CD4-positive, CD25-positive, alpha-beta regulatory T cell (primary cell): ENCODE data around the gene UBE2O. TPM values are rescaled to one million over a fixed set of nuclear protein-coding genes. Genes with fewer than 3 reads are reported as not detected.

ENCODE experiments used
- ATAC-seq, 2 donors: fragments of 150-1000 bp; cut with Tn5 transposase; one replicate each; pipeline ENCODE4 v1.10.0; 2021; ENCODE audit warnings: low read depth in 2 of 2, moderate number of reproducible peaks in 2 of 2, moderate library complexity in 1 of 2
- DNase-seq, 3 donors: peaks; one replicate each; pipeline versions ENCODE4 v3.0.0 to v3.0.0-alpha.2; 2012 to 2022; ENCODE audit warnings: mixed read lengths in 1 of 3
- H3K27ac ChIP-seq: one replicate; pipeline ENCODE4 v1.7.0; 2013; ENCODE audit warnings: mild to moderate bottlenecking, low read length; ENCODE audit not compliant: insufficient read depth, poor library complexity, severe bottlenecking
- H3K27me3 ChIP-seq: one replicate; pipeline ENCODE4 v1.7.0; 2013; ENCODE audit warnings: low read length; ENCODE audit not compliant: control insufficient read depth, insufficient read depth
- H3K36me3 ChIP-seq: one replicate; pipeline ENCODE4 v1.7.0; 2013; ENCODE audit warnings: mild to moderate bottlenecking, low read length, moderate library complexity; ENCODE audit not compliant: control insufficient read depth, insufficient read depth
- H3K4me1 ChIP-seq: 2 replicates; pipeline ENCODE4 v1.7.0; 2013; ENCODE audit warnings: mild to moderate bottlenecking, low read length; ENCODE audit not compliant: insufficient read depth, control insufficient read depth, poor library complexity, severe bottlenecking
- H3K4me3 ChIP-seq: one replicate; pipeline ENCODE4 v1.7.0; 2013; ENCODE audit warnings: low read depth, mild to moderate bottlenecking, low read length, moderate library complexity
- H3K9me3 ChIP-seq, 2 experiments: 1 replicate in 1 of 2; 2 replicates in 1 of 2; pipeline ENCODE4 v1.7.0; 2013; ENCODE audit warnings: low read length in 2 of 2, mild to moderate bottlenecking in 1 of 2, moderate library complexity in 1 of 2; ENCODE audit not compliant: control insufficient read depth in 2 of 2
- H3K27ac Mint-ChIP-seq, 3 donors: one replicate each; pipeline ENCODE4 v1.8.0; 2020 to 2022; ENCODE audit warnings: mild to moderate bottlenecking in 3 of 3, mixed read lengths in 3 of 3, moderate library complexity in 2 of 3
- H3K27me3 Mint-ChIP-seq: one replicate; pipeline ENCODE4 v1.8.0; 2022; ENCODE audit warnings: mild to moderate bottlenecking, mixed read lengths
- H3K36me3 Mint-ChIP-seq: one replicate; pipeline ENCODE4 v1.8.0; 2020; ENCODE audit warnings: mixed read lengths
- H3K4me1 Mint-ChIP-seq, 4 donors: one replicate each; pipeline ENCODE4 v1.8.0; 2020 to 2022; ENCODE audit warnings: mixed read lengths in 4 of 4, mild to moderate bottlenecking in 1 of 4
- H3K4me3 Mint-ChIP-seq, 4 donors: one replicate each; pipeline ENCODE4 v1.8.0; 2020 to 2022; ENCODE audit warnings: mild to moderate bottlenecking in 4 of 4, mixed read lengths in 4 of 4, moderate library complexity in 3 of 4
- H3K9me3 Mint-ChIP-seq, 7 donors: one replicate each; pipeline ENCODE4 v1.8.0; 2020 to 2022; ENCODE audit warnings: mixed read lengths in 7 of 7, mild to moderate bottlenecking in 3 of 7, moderate library complexity in 2 of 7
- polyA plus RNA-seq, 4 donors: library from polyadenylated mRNA; unstranded; fragments of 300-500 nt; fragmentation: Illumina TruSeq; gene quantifications; one replicate each; pipeline ENCODE4 v1.2.3, GENCODE V29; 2021
- total RNA-seq: library from RNA; stranded (reverse); gene quantifications from one replicate; pipeline ENCODE4 v1.2.3, GENCODE V29; 2022

The UBE2O gene
- total and polyA plus RNA-seq, 5 donors from 2014 or later, result 3.1 to 34.3 (median 6.6) TPM

- no peak overlapping the region for H3K27ac ChIP-seq
- DNase-seq, result no peak
- ATAC-seq, result no peak
- Mint-ChIP-seq H3K27me3 (peaks cover 4% of the 10 kb centered on the region), H3K4me1 (peaks cover 0 to 5% (median 1%) of the 10 kb centered on the region in 4 donors), H3K27ac (no peak overlapping the region), H3K9me3 (no peaks in the 10 kb centered on the region), H3K36me3 (peaks cover 3% of the 10 kb centered on the region), H3K4me3 (no peak overlapping the region)
- no peaks in the 10 kb centered on the region for H3K27me3 ChIP-seq
- peaks cover 4% of the 10 kb centered on the region for H3K36me3 ChIP-seq
- H3K4me3 ChIP-seq, result no peak overlapping the region
- H3K4me1 ChIP-seq, result no peaks in the 10 kb centered on the region
- H3K9me3 ChIP-seq, result no peaks in the 10 kb centered on the region
These were observed 15.1 kb upstream of the UBE2O start for GRCh38 chr17:76467809-76468633.

GRCh38 chr17:76467366-76467765, 14.4 kb upstream of the UBE2O start, which contains the start of gene AANAT:
TSS of gene AANAT (plus strand) at chr17:76467603. CDS start at chr17:76468747, 1,144 bp downstream.
- Histone ChIP-seq H3K4me1 (no peaks in the 10 kb centered on the region), H3K36me3 (peaks cover 3% of the 10 kb centered on the region), H3K27ac (no peak within 1 kb of the TSS), H3K27me3 (no peaks in the 10 kb centered on the region), H3K9me3 (no peaks in the 10 kb centered on the region), H3K4me3 (no peak within 1 kb of the TSS)
- H3K4me3 Mint-ChIP-seq, result no peak within 1 kb of the TSS
- H3K27ac Mint-ChIP-seq, result no peak within 1 kb of the TSS
- H3K9me3 Mint-ChIP-seq, result no peaks in the 10 kb centered on the region
- H3K4me1 Mint-ChIP-seq, result peaks cover 0 to 5% (median 1%) of the 10 kb centered on the region in 4 donors
- H3K27me3 Mint-ChIP-seq, result peaks cover 4% of the 10 kb centered on the region
- DNase-seq (no peak), ATAC-seq (no peak)
- H3K36me3 Mint-ChIP-seq, result peaks cover 3% of the 10 kb centered on the region

GRCh38 chr17:76466775-76467130, 13.8 kb upstream of the UBE2O start:
- no peak overlapping the region for H3K27ac Mint-ChIP-seq
- no peak overlapping the region for H3K4me3 ChIP-seq
- peaks cover 3% of the 10 kb centered on the region for H3K36me3 Mint-ChIP-seq
- ATAC-seq, result no peak
- no peaks in the 10 kb centered on the region for H3K4me1 ChIP-seq
- H3K27ac ChIP-seq, result no peak overlapping the region
- no peaks in the 10 kb centered on the region for H3K9me3 ChIP-seq
- peaks cover 4% of the 10 kb centered on the region for H3K27me3 Mint-ChIP-seq
- H3K4me3 Mint-ChIP-seq, result no peak overlapping the region
- DNase-seq, result no peak
- H3K27me3 ChIP-seq, result no peaks in the 10 kb centered on the region
- no peaks in the 10 kb centered on the region for H3K9me3 Mint-ChIP-seq
- no peaks in the 10 kb centered on the region for H3K36me3 ChIP-seq
- H3K4me1 Mint-ChIP-seq, result peaks cover 0 to 5% (median 1%) of the 10 kb centered on the region in 4 donors

GRCh38 chr17:76462556-76463290, 9.8 kb upstream of the UBE2O start:
- DNase-seq, result no peak
- no peak overlapping the region for H3K4me3 Mint-ChIP-seq
- H3K27me3 Mint-ChIP-seq, result peaks cover 9% of the 10 kb centered on the region
- H3K4me1 Mint-ChIP-seq, result peaks cover 0 to 5% (median 1%) of the 10 kb centered on the region in 4 donors
- Histone ChIP-seq H3K4me3 (no peak overlapping the region), H3K9me3 (no peaks in the 10 kb centered on the region), H3K4me1 (no peaks in the 10 kb centered on the region), H3K27ac (no peak overlapping the region), H3K27me3 (no peaks in the 10 kb centered on the region), H3K36me3 (no peaks in the 10 kb centered on the region)
- no peak overlapping the region for H3K27ac Mint-ChIP-seq
- H3K9me3 Mint-ChIP-seq, result no peaks in the 10 kb centered on the region
- no peak for ATAC-seq
- H3K36me3 Mint-ChIP-seq, result no peaks in the 10 kb centered on the region

- no peaks in the 10 kb centered on the region for H3K4me1 ChIP-seq
- H3K9me3 ChIP-seq, result no peaks in the 10 kb centered on the region
- no peak overlapping the region for H3K27ac ChIP-seq
- H3K4me3 ChIP-seq, result no peak overlapping the region
- H3K9me3 Mint-ChIP-seq, result peaks cover 0 to 2% (median 0%) of the 10 kb centered on the region in 7 donors
- peak overlapping the region in 1 of 3 donors; percentile 63 for H3K27ac Mint-ChIP-seq
- no peak overlapping the region for H3K4me3 Mint-ChIP-seq
- H3K27me3 Mint-ChIP-seq, result peaks cover 15% of the 10 kb centered on the region
- no peaks in the 10 kb centered on the region for H3K27me3 ChIP-seq
- no peaks in the 10 kb centered on the region for H3K36me3 Mint-ChIP-seq
- no peak for DNase-seq
- H3K36me3 ChIP-seq, result no peaks in the 10 kb centered on the region
- peaks cover 0 to 5% (median 1%) of the 10 kb centered on the region in 4 donors for H3K4me1 Mint-ChIP-seq
- ATAC-seq, result no peak
These were observed 9.0 kb upstream of the UBE2O start for GRCh38 chr17:76461765-76462555.

GRCh38 chr17:76459674-76460073, 6.7 kb upstream of the UBE2O start:
- Histone ChIP-seq H3K4me1 (no peaks in the 10 kb centered on the region), H3K4me3 (no peak overlapping the region), H3K27ac (no peak overlapping the region), H3K27me3 (no peaks in the 10 kb centered on the region), H3K36me3 (no peaks in the 10 kb centered on the region), H3K9me3 (no peaks in the 10 kb centered on the region)
- peaks cover 0 to 2% (median 0%) of the 10 kb centered on the region in 7 donors for H3K9me3 Mint-ChIP-seq
- ATAC-seq, result no peak
- no peak overlapping the region for H3K27ac Mint-ChIP-seq
- peaks cover 21% of the 10 kb centered on the region for H3K27me3 Mint-ChIP-seq
- DNase-seq, result no peak
- H3K4me3 Mint-ChIP-seq, result no peak overlapping the region
- no peaks in the 10 kb centered on the region for H3K36me3 Mint-ChIP-seq
- H3K4me1 Mint-ChIP-seq, result peaks cover 0 to 6% (median 0%) of the 10 kb centered on the region in 4 donors

GRCh38 chr17:76458580-76459490, 5.9 kb upstream of the UBE2O start:
- Mint-ChIP-seq H3K27me3 (peaks cover 17% of the 10 kb centered on the region), H3K4me1 (peaks cover 0 to 6% (median 0%) of the 10 kb centered on the region in 4 donors), H3K9me3 (peaks cover 0 to 2% (median 0%) of the 10 kb centered on the region in 7 donors), H3K36me3 (no peaks in the 10 kb centered on the region), H3K4me3 (no peak overlapping the region), H3K27ac (no peak overlapping the region)
- H3K4me3 ChIP-seq, result no peak overlapping the region
- no peaks in the 10 kb centered on the region for H3K27me3 ChIP-seq
- no peaks in the 10 kb centered on the region for H3K4me1 ChIP-seq
- no peak overlapping the region for H3K27ac ChIP-seq
- DNase-seq (peak in 1 of 3 donors; percentile 15), ATAC-seq (no peak)
- H3K9me3 ChIP-seq, result no peaks in the 10 kb centered on the region
- H3K36me3 ChIP-seq, result no peaks in the 10 kb centered on the region
